ENCODE results near the gene ADH6.

DNA sequence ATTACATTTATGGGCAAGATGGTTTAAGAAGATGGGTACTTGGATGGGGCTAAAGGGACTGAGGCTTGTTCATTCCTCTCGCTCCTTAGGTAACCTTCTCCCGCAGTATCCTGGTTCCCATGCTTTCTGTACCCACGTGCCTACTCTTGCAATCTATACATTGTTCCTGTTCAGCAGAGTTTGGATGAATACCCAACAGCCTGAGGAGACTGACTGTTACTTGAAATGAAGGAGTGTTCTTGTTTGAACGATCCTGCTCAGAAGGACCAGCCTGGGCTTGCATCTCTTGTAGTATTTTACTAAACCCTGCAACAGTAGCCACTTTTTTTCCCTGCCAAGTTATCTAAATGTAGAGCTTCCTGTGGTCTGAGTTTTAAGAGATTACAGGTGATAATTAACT is 33.7 kb upstream of the ADH6 start:
- TF ChIP-seq, protein P1, sequence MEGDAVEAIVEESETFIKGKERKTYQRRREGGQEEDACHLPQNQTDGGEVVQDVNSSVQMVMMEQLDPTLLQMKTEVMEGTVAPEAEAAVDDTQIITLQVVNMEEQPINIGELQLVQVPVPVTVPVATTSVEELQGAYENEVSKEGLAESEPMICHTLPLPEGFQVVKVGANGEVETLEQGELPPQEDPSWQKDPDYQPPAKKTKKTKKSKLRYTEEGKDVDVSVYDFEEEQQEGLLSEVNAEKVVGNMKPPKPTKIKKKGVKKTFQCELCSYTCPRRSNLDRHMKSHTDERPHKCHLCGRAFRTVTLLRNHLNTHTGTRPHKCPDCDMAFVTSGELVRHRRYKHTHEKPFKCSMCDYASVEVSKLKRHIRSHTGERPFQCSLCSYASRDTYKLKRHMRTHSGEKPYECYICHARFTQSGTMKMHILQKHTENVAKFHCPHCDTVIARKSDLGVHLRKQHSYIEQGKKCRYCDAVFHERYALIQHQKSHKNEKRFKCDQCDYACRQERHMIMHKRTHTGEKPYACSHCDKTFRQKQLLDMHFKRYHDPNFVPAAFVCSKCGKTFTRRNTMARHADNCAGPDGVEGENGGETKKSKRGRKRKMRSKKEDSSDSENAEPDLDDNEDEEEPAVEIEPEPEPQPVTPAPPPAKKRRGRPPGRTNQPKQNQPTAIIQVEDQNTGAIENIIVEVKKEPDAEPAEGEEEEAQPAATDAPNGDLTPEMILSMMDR (IDR thresholded peaks at IDR 0.05), result no peak
- TF ChIP-seq POLR2A (IDR thresholded peaks at IDR 0.05), result no peak

All from prostate gland (tissue), 2 donors.